ENCODE results near the gene FAM200C. TPM values are rescaled to one million over a fixed set of nuclear protein-coding genes. Genes with fewer than 3 reads are reported as not detected.

FAM200C gene
- total and polyA plus RNA-seq, 2 of the 13 experiments (the other 11 are each of a cell fraction or from before 2014, with no cell fraction given) = 3.2 to 4.7 TPM

DNA sequence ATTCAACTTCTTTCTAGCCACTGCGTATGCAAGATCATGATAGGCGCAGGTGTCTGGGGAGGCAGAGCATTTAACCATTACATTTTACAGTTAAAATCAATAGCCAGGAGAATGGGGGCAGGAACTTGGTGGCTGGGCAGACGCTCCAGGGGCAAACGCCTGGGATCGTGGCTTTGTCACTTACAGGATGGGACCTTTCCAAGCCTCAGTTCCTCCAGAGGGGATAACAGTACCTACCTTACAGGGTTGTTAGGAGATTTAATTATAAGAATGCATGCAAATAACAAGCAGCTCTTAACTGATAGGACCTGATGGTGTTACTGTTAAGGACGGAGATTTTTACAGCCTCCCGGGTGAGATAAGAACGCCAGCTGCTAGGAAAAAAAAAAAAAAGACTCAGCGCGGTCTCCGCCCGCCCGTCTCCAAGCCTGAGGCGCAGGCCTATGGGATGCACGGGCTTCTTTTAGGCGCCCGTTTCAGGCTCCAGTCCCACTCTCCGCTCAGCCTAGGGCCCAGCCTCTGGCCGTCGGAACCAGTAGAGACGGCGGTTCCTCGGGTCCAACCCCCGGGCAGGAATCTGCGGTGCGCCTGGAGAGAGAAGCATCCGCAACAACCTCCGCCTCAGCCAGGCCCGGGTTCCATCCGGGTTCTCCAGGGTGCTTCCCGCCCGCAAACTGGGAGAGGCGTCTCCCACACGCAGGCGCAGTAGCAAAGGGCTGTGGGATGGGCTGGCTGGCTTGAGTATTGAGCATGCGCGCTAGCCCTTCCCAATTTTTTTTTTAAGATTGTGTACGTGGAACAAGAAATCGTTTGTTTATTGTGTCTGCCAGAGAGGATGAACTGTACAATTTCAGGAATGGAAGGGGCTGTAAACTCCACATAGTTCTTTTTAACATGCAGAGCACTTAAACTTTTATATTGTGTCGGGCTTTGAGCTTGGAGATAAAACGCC, at the start of gene FAM200C (continued):
- peak; percentile 72; the same call in 1 of the 2 replicates for TF ChIP-seq ZSCAN21 (CRISPR knock-in tag; IDR thresholded peaks at IDR 0.05; ENCODE audit: borderline replicate concordance)
- TF ChIP-seq, protein P1, sequence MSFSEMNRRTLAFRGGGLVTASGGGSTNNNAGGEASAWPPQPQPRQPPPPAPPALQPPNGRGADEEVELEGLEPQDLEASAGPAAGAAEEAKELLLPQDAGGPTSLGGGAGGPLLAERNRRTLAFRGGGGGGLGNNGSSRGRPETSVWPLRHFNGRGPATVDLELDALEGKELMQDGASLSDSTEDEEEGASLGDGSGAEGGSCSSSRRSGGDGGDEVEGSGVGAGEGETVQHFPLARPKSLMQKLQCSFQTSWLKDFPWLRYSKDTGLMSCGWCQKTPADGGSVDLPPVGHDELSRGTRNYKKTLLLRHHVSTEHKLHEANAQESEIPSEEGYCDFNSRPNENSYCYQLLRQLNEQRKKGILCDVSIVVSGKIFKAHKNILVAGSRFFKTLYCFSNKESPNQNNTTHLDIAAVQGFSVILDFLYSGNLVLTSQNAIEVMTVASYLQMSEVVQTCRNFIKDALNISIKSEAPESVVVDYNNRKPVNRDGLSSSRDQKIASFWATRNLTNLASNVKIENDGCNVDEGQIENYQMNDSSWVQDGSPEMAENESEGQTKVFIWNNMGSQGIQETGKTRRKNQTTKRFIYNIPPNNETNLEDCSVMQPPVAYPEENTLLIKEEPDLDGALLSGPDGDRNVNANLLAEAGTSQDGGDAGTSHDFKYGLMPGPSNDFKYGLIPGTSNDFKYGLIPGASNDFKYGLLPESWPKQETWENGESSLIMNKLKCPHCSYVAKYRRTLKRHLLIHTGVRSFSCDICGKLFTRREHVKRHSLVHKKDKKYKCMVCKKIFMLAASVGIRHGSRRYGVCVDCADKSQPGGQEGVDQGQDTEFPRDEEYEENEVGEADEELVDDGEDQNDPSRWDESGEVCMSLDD (CRISPR knock-in tag; IDR thresholded peaks at IDR 0.05; ENCODE audit: borderline replicate concordance) = no peak
- TF ChIP-seq TP53 (CRISPR knock-in tag; conservative IDR thresholded peaks at IDR 0.05) = no peak
- TF ChIP-seq, protein P2, sequence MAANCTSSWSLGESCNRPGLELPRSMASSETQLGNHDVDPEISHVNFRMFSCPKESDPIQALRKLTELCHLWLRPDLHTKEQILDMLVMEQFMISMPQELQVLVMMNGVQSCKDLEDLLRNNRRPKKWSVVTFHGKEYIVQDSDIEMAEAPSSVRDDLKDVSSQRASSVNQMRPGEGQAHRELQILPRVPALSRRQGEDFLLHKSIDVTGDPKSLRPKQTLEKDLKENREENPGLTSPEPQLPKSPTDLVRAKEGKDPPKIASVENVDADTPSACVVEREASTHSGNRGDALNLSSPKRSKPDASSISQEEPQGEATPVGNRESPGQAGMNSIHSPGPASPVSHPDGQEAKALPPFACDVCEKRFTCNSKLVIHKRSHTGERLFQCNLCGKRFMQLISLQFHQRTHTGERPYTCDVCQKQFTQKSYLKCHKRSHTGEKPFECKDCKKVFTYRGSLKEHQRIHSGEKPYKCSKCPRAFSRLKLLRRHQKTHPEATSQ (CRISPR knock-in tag; IDR thresholded peaks at IDR 0.05; ENCODE audit: borderline replicate concordance) = peak; percentile 28; the same call in 1 of the 2 replicates
- TF ChIP-seq, protein P3, sequence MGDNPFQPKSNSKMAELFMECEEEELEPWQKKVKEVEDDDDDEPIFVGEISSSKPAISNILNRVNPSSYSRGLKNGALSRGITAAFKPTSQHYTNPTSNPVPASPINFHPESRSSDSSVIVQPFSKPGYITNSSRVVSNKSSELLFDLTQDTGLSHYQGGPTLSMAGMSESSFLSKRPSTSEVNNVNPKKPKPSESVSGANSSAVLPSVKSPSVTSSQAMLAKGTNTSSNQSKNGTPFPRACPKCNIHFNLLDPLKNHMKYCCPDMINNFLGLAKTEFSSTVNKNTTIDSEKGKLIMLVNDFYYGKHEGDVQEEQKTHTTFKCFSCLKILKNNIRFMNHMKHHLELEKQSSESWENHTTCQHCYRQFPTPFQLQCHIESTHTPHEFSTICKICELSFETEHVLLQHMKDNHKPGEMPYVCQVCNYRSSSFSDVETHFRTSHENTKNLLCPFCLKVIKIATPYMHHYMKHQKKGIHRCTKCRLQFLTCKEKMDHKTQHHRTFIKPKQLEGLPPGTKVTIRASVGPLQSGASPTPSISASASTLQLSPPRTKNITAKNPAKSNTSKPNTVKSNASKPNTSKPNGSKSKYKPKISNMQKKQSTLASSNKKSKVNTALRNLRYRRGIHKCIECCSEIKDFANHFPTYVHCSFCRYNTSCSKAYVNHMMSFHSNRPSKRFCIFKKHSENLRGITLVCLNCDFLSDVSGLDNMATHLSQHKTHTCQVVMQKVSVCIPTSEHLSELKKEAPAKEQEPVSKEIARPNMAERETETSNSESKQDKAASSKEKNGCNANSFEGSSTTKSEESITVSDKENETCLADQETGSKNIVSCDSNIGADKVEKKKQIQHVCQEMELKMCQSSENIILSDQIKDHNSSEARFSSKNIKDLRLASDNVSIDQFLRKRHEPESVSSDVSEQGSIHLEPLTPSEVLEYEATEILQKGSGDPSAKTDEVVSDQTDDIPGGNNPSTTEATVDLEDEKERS (CRISPR knock-in tag; IDR thresholded peaks at IDR 0.05) = peak; percentile 83
- TF ChIP-seq ZNF562 (CRISPR knock-in tag; IDR thresholded peaks at IDR 0.05; ENCODE audit: borderline replicate concordance) = no peak
- TF ChIP-seq ELF1 (CRISPR knock-in tag; IDR thresholded peaks at IDR 0.05) = peak; percentile 69
- TF ChIP-seq, protein P4, sequence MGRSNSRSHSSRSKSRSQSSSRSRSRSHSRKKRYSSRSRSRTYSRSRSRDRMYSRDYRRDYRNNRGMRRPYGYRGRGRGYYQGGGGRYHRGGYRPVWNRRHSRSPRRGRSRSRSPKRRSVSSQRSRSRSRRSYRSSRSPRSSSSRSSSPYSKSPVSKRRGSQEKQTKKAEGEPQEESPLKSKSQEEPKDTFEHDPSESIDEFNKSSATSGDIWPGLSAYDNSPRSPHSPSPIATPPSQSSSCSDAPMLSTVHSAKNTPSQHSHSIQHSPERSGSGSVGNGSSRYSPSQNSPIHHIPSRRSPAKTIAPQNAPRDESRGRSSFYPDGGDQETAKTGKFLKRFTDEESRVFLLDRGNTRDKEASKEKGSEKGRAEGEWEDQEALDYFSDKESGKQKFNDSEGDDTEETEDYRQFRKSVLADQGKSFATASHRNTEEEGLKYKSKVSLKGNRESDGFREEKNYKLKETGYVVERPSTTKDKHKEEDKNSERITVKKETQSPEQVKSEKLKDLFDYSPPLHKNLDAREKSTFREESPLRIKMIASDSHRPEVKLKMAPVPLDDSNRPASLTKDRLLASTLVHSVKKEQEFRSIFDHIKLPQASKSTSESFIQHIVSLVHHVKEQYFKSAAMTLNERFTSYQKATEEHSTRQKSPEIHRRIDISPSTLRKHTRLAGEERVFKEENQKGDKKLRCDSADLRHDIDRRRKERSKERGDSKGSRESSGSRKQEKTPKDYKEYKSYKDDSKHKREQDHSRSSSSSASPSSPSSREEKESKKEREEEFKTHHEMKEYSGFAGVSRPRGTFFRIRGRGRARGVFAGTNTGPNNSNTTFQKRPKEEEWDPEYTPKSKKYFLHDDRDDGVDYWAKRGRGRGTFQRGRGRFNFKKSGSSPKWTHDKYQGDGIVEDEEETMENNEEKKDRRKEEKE (IDR thresholded peaks at IDR 0.05) = no peak
- 0 out of 2 replicates have a peak, but pooled peaks have one; percentile 8 for TF ChIP-seq HOXA3 (CRISPR knock-in tag; IDR thresholded peaks at IDR 0.05)
- peak; percentile 84 for TF ChIP-seq ZNF441 (CRISPR knock-in tag; IDR thresholded peaks at IDR 0.05; ENCODE audit: borderline replicate concordance)
- 0 out of 2 replicates have a peak, but pooled peaks have one; percentile 31 for TF ChIP-seq ZBTB3 (CRISPR knock-in tag; IDR thresholded peaks at IDR 0.05; ENCODE audit: borderline replicate concordance, low read depth)
- TF ChIP-seq ZNF180 (CRISPR knock-in tag; IDR thresholded peaks at IDR 0.05; ENCODE audit: borderline replicate concordance, low read depth) = no peak
- TF ChIP-seq SALL1 (CRISPR knock-in tag; IDR thresholded peaks at IDR 0.05) = peak; percentile 76
- TF ChIP-seq TAF1 (CRISPR knock-in tag; IDR thresholded peaks at IDR 0.05) = peak; percentile 72
- 0 out of 2 replicates have a peak, but pooled peaks have one; percentile 63 for TF ChIP-seq ZNF546 (CRISPR knock-in tag; conservative IDR thresholded peaks at IDR 0.05)
- TF ChIP-seq, protein P5, sequence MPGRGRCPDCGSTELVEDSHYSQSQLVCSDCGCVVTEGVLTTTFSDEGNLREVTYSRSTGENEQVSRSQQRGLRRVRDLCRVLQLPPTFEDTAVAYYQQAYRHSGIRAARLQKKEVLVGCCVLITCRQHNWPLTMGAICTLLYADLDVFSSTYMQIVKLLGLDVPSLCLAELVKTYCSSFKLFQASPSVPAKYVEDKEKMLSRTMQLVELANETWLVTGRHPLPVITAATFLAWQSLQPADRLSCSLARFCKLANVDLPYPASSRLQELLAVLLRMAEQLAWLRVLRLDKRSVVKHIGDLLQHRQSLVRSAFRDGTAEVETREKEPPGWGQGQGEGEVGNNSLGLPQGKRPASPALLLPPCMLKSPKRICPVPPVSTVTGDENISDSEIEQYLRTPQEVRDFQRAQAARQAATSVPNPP (CRISPR knock-in tag; IDR thresholded peaks at IDR 0.05) = no peak

Data from HepG2 (cell line).